IMR-90 (cell line): ENCODE data around the gene RCN1. TPM values are rescaled to one million over a fixed set of nuclear protein-coding genes. Genes with fewer than 3 reads are reported as not detected.
A peak's percentile ranks its signal among the peaks of the same experiment; 100 is the strongest.

Experiments used
- ATAC-seq: fragments of 200-7000 bp; cut with Tn5 transposase; 2 replicates; pipeline ENCODE4 v1.9.1; 2020; ENCODE audit warnings: low read depth, mild to moderate bottlenecking, moderate library complexity
- BruUV-seq: library from RNA; stranded (reverse); fragments of 400-500 nt; replicated peaks from 2 replicates; lab custom pipeline; 2021; lab: Mats Ljungman, UMichigan
- CTCF ChIA-PET: fragments of 300-600 bp; formaldehyde crosslinking; extraction: SDS; loops from one replicate; lab custom pipeline; 2021; ENCODE audit warnings: antibody characterized with exemption; lab: Yijun Ruan, JAX
- POLR2A ChIA-PET: fragments of 300-600 bp; sonication (Branson Sonifier 250); formaldehyde crosslinking; loops from one replicate; lab custom pipeline; 2022; ENCODE audit warnings: antibody characterized with exemption; ENCODE audit not compliant: unreplicated experiment; lab: Charles Lee
- DNase-seq: peaks from one replicate; pipeline ENCODE4 v3.0.0; 2013
- H2AFZ ChIP-seq: replicated peaks from 2 replicates; pipeline ENCODE3; 2013; ENCODE audit warnings: low read length, mild to moderate bottlenecking; ENCODE audit not compliant: poor library complexity
- H2AK5ac ChIP-seq: 2 replicates; pipeline ENCODE4 v1.6.1; 2013; ENCODE audit warnings: low read depth, low read length, inconsistent platforms
- H2AK9ac ChIP-seq: replicated peaks from 2 replicates; pipeline ENCODE3; 2013; ENCODE audit warnings: mild to moderate bottlenecking, low read depth, low read length, moderate library complexity; ENCODE audit not compliant: poor library complexity
- H2BK120ac ChIP-seq: 2 replicates; pipeline ENCODE4 v1.6.1; 2013; ENCODE audit warnings: low read depth, low read length, inconsistent platforms
- H2BK15ac ChIP-seq: 3 replicates; pipeline ENCODE4 v1.6.1; 2013; ENCODE audit warnings: low read depth, low read length, inconsistent platforms
- H2BK20ac ChIP-seq: 2 replicates; pipeline ENCODE4 v1.6.1; 2013; ENCODE audit warnings: low read depth, mild to moderate bottlenecking, inconsistent platforms, low read length, moderate library complexity
- H2BK5ac ChIP-seq: 2 replicates; pipeline ENCODE4 v1.6.1; 2013; ENCODE audit warnings: mild to moderate bottlenecking, low read depth, low read length, inconsistent platforms; ENCODE audit not compliant: poor library complexity, severe bottlenecking
- H3K14ac ChIP-seq: replicated peaks from 2 replicates; pipeline ENCODE4 v1.6.1; 2013; ENCODE audit warnings: low read depth, low read length, inconsistent platforms
- H3K18ac ChIP-seq: 2 replicates; pipeline ENCODE4 v1.6.1; 2013; ENCODE audit warnings: low read depth, low read length, control low read depth
- H3K23ac ChIP-seq: 2 replicates; pipeline ENCODE4 v1.6.1; 2013; ENCODE audit warnings: low read depth, low read length, inconsistent platforms
- H3K27ac ChIP-seq: 2 replicates; pipeline ENCODE4 v1.5.1; 2013; ENCODE audit warnings: mild to moderate bottlenecking, control low read depth, low read length; ENCODE audit not compliant: insufficient read depth
- H3K27me3 ChIP-seq: 2 replicates; pipeline ENCODE4 v1.6.1; 2013; ENCODE audit warnings: low read length; ENCODE audit not compliant: control insufficient read depth, insufficient read depth
- H3K36me3 ChIP-seq: 2 replicates; pipeline ENCODE4 v1.6.1; 2013; ENCODE audit warnings: low read length, mixed read lengths; ENCODE audit not compliant: control insufficient read depth, insufficient read depth
- H3K4ac ChIP-seq: 2 replicates; pipeline ENCODE4 v1.6.1; 2013; ENCODE audit warnings: low read depth, low read length, inconsistent platforms
- H3K4me1 ChIP-seq: 2 replicates; pipeline ENCODE4 v1.6.1; 2013; ENCODE audit warnings: low read length, mixed read lengths; ENCODE audit not compliant: control insufficient read depth, insufficient read depth
- H3K4me2 ChIP-seq: 2 replicates; pipeline ENCODE4 v1.6.1; 2013; ENCODE audit warnings: low read depth, mild to moderate bottlenecking, control low read depth, low read length, moderate library complexity
- H3K4me3 ChIP-seq: 2 replicates; pipeline ENCODE4 v1.5.1; 2013; ENCODE audit warnings: low read depth, mild to moderate bottlenecking, control low read depth, low read length, moderate library complexity; ENCODE audit not compliant: insufficient read depth
- H3K56ac ChIP-seq: 2 replicates; pipeline ENCODE4 v1.6.1; 2013; ENCODE audit warnings: low read length, inconsistent platforms; ENCODE audit not compliant: insufficient read depth; ENCODE audit errors: extremely low read depth
- H3K79me1 ChIP-seq, 2 experiments: 2 replicates each; pipeline ENCODE4 v1.6.1; 2013; ENCODE audit warnings: low read length in 2 of 2, inconsistent platforms in 1 of 2, low read depth in 1 of 2
- H3K9ac ChIP-seq: 2 replicates; pipeline ENCODE4 v1.6.1; 2013; ENCODE audit warnings: low read depth, low read length, control low read depth
- H3K9me1 ChIP-seq: 2 replicates; pipeline ENCODE4 v1.6.1; 2013; ENCODE audit warnings: low read length, inconsistent platforms; ENCODE audit not compliant: insufficient read depth
- H3K9me3 ChIP-seq: 2 replicates; pipeline ENCODE4 v1.6.1; 2013; ENCODE audit warnings: low read length; ENCODE audit not compliant: control insufficient read depth, insufficient read depth
- H4K20me1 ChIP-seq: 2 replicates; pipeline ENCODE4 v1.6.1; 2013; ENCODE audit warnings: low read length, inconsistent platforms; ENCODE audit not compliant: insufficient read depth
- H4K5ac ChIP-seq: 2 replicates; pipeline ENCODE4 v1.6.1; 2013; ENCODE audit warnings: mild to moderate bottlenecking, low read depth, low read length, control low read depth
- H4K8ac ChIP-seq, 2 experiments: 2 replicates each; pipeline ENCODE4 v1.6.1; 2013; ENCODE audit warnings: low read depth in 2 of 2, low read length in 2 of 2, control low read depth in 1 of 2, inconsistent platforms in 1 of 2
- H4K91ac ChIP-seq: 2 replicates; pipeline ENCODE4 v1.6.1; 2013; ENCODE audit warnings: low read depth, low read length, inconsistent platforms; ENCODE audit not compliant: insufficient read depth
- CEBPB ChIP-seq: IDR thresholded peaks from 2 replicates; pipeline ENCODE4 v1.6.1; 2012; ENCODE audit warnings: low read depth, low read length, improper control_type of control experiment
- CHD1 ChIP-seq: IDR thresholded peaks from 2 replicates; pipeline ENCODE4 v1.6.1; 2012; ENCODE audit warnings: low read depth, low read length, improper control_type of control experiment
- MAZ ChIP-seq: IDR thresholded peaks from 2 replicates; pipeline ENCODE4 v1.6.1; 2012; ENCODE audit warnings: low read depth, mild to moderate bottlenecking, low read length, improper control_type of control experiment, moderate library complexity, borderline replicate concordance
- MXI1 ChIP-seq: IDR thresholded peaks from 2 replicates; pipeline ENCODE4 v1.6.1; 2012; ENCODE audit warnings: low read depth, mild to moderate bottlenecking, low read length, moderate library complexity, borderline replicate concordance
- POLR2A ChIP-seq: IDR thresholded peaks from 2 replicates; pipeline ENCODE4 v1.6.1; 2012; ENCODE audit warnings: mild to moderate bottlenecking, low read depth, low read length
- RAD21 ChIP-seq: IDR thresholded peaks from 2 replicates; pipeline ENCODE4 v1.6.1; 2012; ENCODE audit warnings: low read length, improper control_type of control experiment
- RCOR1 ChIP-seq: IDR thresholded peaks from 2 replicates; pipeline ENCODE4 v1.6.1; 2012; ENCODE audit warnings: mild to moderate bottlenecking, low read length, improper control_type of control experiment; ENCODE audit not compliant: insufficient replicate concordance
- RFX5 ChIP-seq: IDR thresholded peaks from 2 replicates; pipeline ENCODE4 v1.8.0; 2012; ENCODE audit warnings: low read depth, mild to moderate bottlenecking, low read length, moderate library complexity
- WGBS, 2 experiments: methylation state at CpG; one replicate each; pipeline versions ENCODE4 v1.1.5 to v1.1.7; 2013; ENCODE audit warnings: missing lambda C conversion rate in 2 of 2; ENCODE audit not compliant: insufficient read length in 1 of 2; ENCODE audit errors: extremely low coverage in 2 of 2; 5-methylcytosine and 5-hydroxymethylcytosine counted together
- dilution Hi-C: fragments of 300-500 bp; cut with HindIII; formaldehyde crosslinking; loops from one replicate; pipeline ENCODE4 v1.14.3; 2018; ENCODE audit warnings: low sequenced_read_pairs; ENCODE audit not compliant: unreplicated experiment
- in situ Hi-C: fragments of 300-500 bp; cut with MboI; formaldehyde crosslinking; loops from 3 replicates; pipeline ENCODE4 v1.14.3; 2019; ENCODE audit warnings: low sequenced_read_pairs, inconsistent platforms, mixed read lengths
- intact Hi-C: fragments of 100-400 bp; cut with micrococcal nuclease; formaldehyde crosslinking; loops from 2 replicates; pipeline ENCODE4 v1.10.0; 2022
- polyA plus RNA-seq, 3 experiments: library from polyadenylated mRNA; depleted of rRNA; stranded (reverse); fragments of >200 nt; gene quantifications; 2 replicates each; pipeline ENCODE4 v1.2.3, GENCODE V29; 2012; ENCODE audit warnings: low replicate concordance in 1 of 3
- total RNA-seq: library from RNA; depleted of rRNA; stranded (reverse); fragments of >200 nt; gene quantifications from 2 replicates; pipeline ENCODE4 v1.2.3, GENCODE V29; 2012
- TF ChIP-seq, protein P1 (sequence below): fragments of 150-350 bp; IDR thresholded peaks from 2 replicates; pipeline ENCODE4 v1.6.1; 2017; ENCODE audit warnings: mild to moderate bottlenecking, antibody characterized with exemption, low read length, low read depth

Gene RCN1
- total and polyA plus RNA-seq, 2 of the 4 experiments (the other 2 are of a cell fraction), result 129 to 193 TPM

DNA sequence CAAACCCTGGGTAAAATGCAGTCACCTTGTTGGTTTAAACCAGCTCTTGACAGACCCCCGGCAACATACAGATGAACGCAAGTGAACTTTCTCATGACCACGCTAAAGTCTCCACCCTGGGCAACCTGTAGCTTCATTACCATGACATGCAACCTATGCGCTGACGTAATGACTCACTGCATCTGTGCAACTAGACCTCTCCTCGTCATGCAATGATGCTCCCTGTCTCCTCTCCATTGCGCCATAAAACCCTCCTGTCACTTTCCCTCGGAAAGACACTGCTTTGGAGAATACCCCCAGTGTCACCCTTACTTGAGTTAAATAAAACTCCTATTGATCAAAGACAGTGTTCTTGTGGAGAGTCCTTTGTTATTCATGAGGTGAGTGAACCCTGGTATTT lies 52.5 kb downstream of the RCN1 start:
- H2AK9ac ChIP-seq, result peak overlapping the region; percentile 79
- no peaks in the 10 kb centered on the region for H3K9me3 ChIP-seq
- H4K91ac ChIP-seq, result no peak overlapping the region
- no peaks in the 10 kb centered on the region for H3K36me3 ChIP-seq
- ChIA-PET POLR2A (no interaction called here), CTCF (no interaction called here)
- H2AK5ac ChIP-seq, result no peak overlapping the region
- H2AFZ ChIP-seq, result no peak overlapping the region
- H3K56ac ChIP-seq, result no peak overlapping the region
- TF ChIP-seq CHD1, result no peak
- TF ChIP-seq MAZ, result no peak
- TF ChIP-seq, protein P1, sequence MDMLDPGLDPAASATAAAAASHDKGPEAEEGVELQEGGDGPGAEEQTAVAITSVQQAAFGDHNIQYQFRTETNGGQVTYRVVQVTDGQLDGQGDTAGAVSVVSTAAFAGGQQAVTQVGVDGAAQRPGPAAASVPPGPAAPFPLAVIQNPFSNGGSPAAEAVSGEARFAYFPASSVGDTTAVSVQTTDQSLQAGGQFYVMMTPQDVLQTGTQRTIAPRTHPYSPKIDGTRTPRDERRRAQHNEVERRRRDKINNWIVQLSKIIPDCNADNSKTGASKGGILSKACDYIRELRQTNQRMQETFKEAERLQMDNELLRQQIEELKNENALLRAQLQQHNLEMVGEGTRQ, result no peak
- TF ChIP-seq MXI1, result no peak
- no peak for TF ChIP-seq RAD21
- TF ChIP-seq RCOR1, result no peak
- no peak for TF ChIP-seq POLR2A
- TF ChIP-seq RFX5, result no peak
- TF ChIP-seq CEBPB, result no peak
- ATAC-seq (no peak), DNase-seq (no peak)
- H3K4me3 ChIP-seq, result no peak overlapping the region
- no peak overlapping the region; the same call in 1 of the 2 replicates for H3K4ac ChIP-seq
- WGBS, 2 experiments, result 96% methylated on average over 4 of the region's 8 CpGs; no CpG with 5 or more reads in 1 of the 2 experiments
- no peak overlapping the region for H3K27ac ChIP-seq
- H4K5ac ChIP-seq, result no peak overlapping the region
- no peak overlapping the region for H3K18ac ChIP-seq
- BruUV-seq, result no TSS peak
- H3K79me1 ChIP-seq, result no peaks in the 10 kb centered on the region
- H3K27me3 ChIP-seq, result peaks cover 2% of the 10 kb centered on the region
- no peaks in the 10 kb centered on the region for H4K20me1 ChIP-seq
- no peak overlapping the region for H3K4me2 ChIP-seq
- H2BK120ac ChIP-seq, result no peak overlapping the region
- H3K23ac ChIP-seq, result no peak overlapping the region
- H3K4me1 ChIP-seq, result no peaks in the 10 kb centered on the region
- intact Hi-C loops, result no loop called here
- H2BK20ac ChIP-seq, result no peak overlapping the region
- H4K8ac ChIP-seq, result no peak overlapping the region
- no peak overlapping the region for H3K14ac ChIP-seq
- in situ Hi-C loops, result no loop called here
- H2BK15ac ChIP-seq, result no peak overlapping the region
- H3K9ac ChIP-seq, result no peak overlapping the region
- no peak overlapping the region for H2BK5ac ChIP-seq
- dilution Hi-C loops, result no loop called here
- H3K9me1 ChIP-seq, result no peaks in the 10 kb centered on the region
